SK-N-SH treated with all-trans-retinoic acid at 6 μM for 48 hours (cell line): ENCODE measurements around the gene ITFG2.
A peak's percentile ranks its signal among the peaks of the same experiment; 100 is the strongest.

Experiments used
- ATAC-seq: fragments of 200-7000 bp; cut with Tn5 transposase; 3 replicates; pipeline ENCODE4 v1.9.1; 2020; ENCODE audit warnings: mild to moderate bottlenecking, moderate library complexity
- ARNTL ChIP-seq: fragments of 450-650 bp; formaldehyde crosslinking; IDR thresholded peaks from 2 replicates; pipeline ENCODE4 v1.5.0; 2020; ENCODE audit warnings: low read depth, mild to moderate bottlenecking, moderate library complexity, borderline replicate concordance
- BACH2 ChIP-seq: fragments of 250-450 bp; sonication (Bioruptor Pico); IDR thresholded peaks from 2 replicates; pipeline ENCODE4 v1.9.0; 2021; ENCODE audit warnings: mild to moderate bottlenecking, borderline replicate concordance
- CSRNP3 ChIP-seq: fragments of 250-450 bp; sonication (Bioruptor Pico); IDR thresholded peaks from 2 replicates; pipeline ENCODE4 v1.5.1; 2021; ENCODE audit warnings: mild to moderate bottlenecking, moderate library complexity
- ESRRG ChIP-seq: fragments of 250-450 bp; sonication (Bioruptor Pico); IDR thresholded peaks from 2 replicates; pipeline ENCODE4 v1.6.1; 2021; ENCODE audit warnings: mild to moderate bottlenecking
- OSR1 ChIP-seq: fragments of 250-450 bp; sonication (Bioruptor Pico); IDR thresholded peaks from 2 replicates; pipeline ENCODE4 v1.8.0; 2022; ENCODE audit warnings: moderate library complexity, mild to moderate bottlenecking, inconsistent platforms
- PPARA ChIP-seq: fragments of 250-450 bp; sonication (Bioruptor Pico); IDR thresholded peaks from 2 replicates; pipeline ENCODE4 v1.5.0; 2020; ENCODE audit warnings: mild to moderate bottlenecking, borderline replicate concordance
- RARB ChIP-seq: fragments of 250-450 bp; sonication (Bioruptor Pico); IDR thresholded peaks from 2 replicates; pipeline ENCODE4 v1.8.0; 2021; ENCODE audit warnings: mild to moderate bottlenecking, moderate library complexity
- SNAI2 ChIP-seq: fragments of 250-450 bp; sonication (Bioruptor Pico); IDR thresholded peaks from 2 replicates; pipeline ENCODE4 v1.5.0; 2020; ENCODE audit warnings: mild to moderate bottlenecking, moderate library complexity
- TCF4 ChIP-seq: fragments of 250-450 bp; sonication (Bioruptor Pico); IDR thresholded peaks from 2 replicates; pipeline ENCODE4 v1.8.0; 2021; ENCODE audit warnings: mild to moderate bottlenecking, moderate library complexity, borderline replicate concordance
- TOX ChIP-seq: fragments of 250-450 bp; sonication (Bioruptor Pico); IDR thresholded peaks from 2 replicates; pipeline ENCODE4 v1.8.0; 2021; ENCODE audit warnings: mild to moderate bottlenecking, moderate library complexity, borderline replicate concordance
- TSHZ2 ChIP-seq: fragments of 250-450 bp; sonication (Bioruptor Pico); IDR thresholded peaks from 2 replicates; pipeline ENCODE4 v1.5.0; 2020; ENCODE audit warnings: mild to moderate bottlenecking, moderate library complexity
- ZC3H10 ChIP-seq: fragments of 250-450 bp; sonication (Bioruptor Pico); IDR thresholded peaks from 2 replicates; pipeline ENCODE4 v1.5.1; 2021; ENCODE audit warnings: mild to moderate bottlenecking, moderate library complexity
- ZFP30 ChIP-seq: fragments of 450-650 bp; formaldehyde crosslinking; IDR thresholded peaks from 2 replicates; pipeline ENCODE4 v1.5.0; 2022; ENCODE audit warnings: mild to moderate bottlenecking, moderate library complexity
- ZNF565 ChIP-seq: fragments of 450-650 bp; formaldehyde crosslinking; conservative IDR thresholded peaks from 2 replicates; pipeline ENCODE4 v1.5.0; 2020; ENCODE audit warnings: low read depth, mild to moderate bottlenecking, moderate library complexity
- ZNF70 ChIP-seq: fragments of 450-650 bp; formaldehyde crosslinking; IDR thresholded peaks from 2 replicates; pipeline ENCODE4 v1.5.0; 2020; ENCODE audit warnings: mild to moderate bottlenecking, moderate library complexity
- ZNF8 ChIP-seq: fragments of 450-650 bp; formaldehyde crosslinking; IDR thresholded peaks from 2 replicates; pipeline ENCODE4 v1.5.0; 2020; ENCODE audit warnings: mild to moderate bottlenecking, moderate library complexity
- TF ChIP-seq, protein P1 (sequence below): fragments of 250-450 bp; sonication (Bioruptor Pico); IDR thresholded peaks from 2 replicates; pipeline ENCODE4 v1.8.0; 2020; ENCODE audit warnings: mild to moderate bottlenecking, moderate library complexity, borderline replicate concordance

ITFG2 gene

GRCh38 chr12:2854669-2855453 lies 42.4 kb downstream of the ITFG2 start:
- ATAC-seq, result no peak
- no peak for TF ChIP-seq ESRRG (CRISPR knock-in tag)
- no peak for TF ChIP-seq PPARA (CRISPR knock-in tag)
- TF ChIP-seq SNAI2 (CRISPR knock-in tag), result no peak
- TF ChIP-seq, protein P1, sequence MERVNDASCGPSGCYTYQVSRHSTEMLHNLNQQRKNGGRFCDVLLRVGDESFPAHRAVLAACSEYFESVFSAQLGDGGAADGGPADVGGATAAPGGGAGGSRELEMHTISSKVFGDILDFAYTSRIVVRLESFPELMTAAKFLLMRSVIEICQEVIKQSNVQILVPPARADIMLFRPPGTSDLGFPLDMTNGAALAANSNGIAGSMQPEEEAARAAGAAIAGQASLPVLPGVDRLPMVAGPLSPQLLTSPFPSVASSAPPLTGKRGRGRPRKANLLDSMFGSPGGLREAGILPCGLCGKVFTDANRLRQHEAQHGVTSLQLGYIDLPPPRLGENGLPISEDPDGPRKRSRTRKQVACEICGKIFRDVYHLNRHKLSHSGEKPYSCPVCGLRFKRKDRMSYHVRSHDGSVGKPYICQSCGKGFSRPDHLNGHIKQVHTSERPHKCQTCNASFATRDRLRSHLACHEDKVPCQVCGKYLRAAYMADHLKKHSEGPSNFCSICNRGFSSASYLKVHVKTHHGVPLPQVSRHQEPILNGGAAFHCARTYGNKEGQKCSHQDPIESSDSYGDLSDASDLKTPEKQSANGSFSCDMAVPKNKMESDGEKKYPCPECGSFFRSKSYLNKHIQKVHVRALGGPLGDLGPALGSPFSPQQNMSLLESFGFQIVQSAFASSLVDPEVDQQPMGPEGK (CRISPR knock-in tag), result no peak
- TF ChIP-seq ZNF8 (CRISPR knock-in tag), result no peak
- TF ChIP-seq ZFP30, result no peak
- no peak for TF ChIP-seq TOX
- no peak for TF ChIP-seq CSRNP3
- no peak for TF ChIP-seq ZNF565 (CRISPR knock-in tag)
- no peak for TF ChIP-seq OSR1 (CRISPR knock-in tag)

DNA sequence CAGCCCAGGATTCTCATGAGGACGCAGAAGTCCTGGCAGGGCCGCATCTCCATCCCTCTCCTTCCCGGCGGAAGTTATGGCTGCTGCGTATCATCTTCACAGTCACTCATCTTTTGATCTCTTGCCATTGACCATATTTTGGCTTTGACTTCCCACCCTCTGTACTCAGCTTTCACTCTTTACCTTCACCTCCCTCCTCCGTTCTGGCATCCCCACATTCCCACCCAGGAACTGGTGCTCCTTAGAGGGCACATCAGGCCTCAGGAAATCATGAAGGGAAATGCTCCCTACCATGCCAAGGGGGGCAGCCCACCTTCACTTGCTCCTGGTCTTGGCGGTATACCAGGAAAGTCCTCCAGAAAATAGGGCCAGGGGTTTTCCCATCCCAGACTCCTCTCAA lies 43.1 kb downstream of the ITFG2 start:
- no peak for ATAC-seq
- TF ChIP-seq ZNF565 (CRISPR knock-in tag) (no peak), TOX (no peak), BACH2 (no peak), TCF4 (CRISPR knock-in tag) (no peak), PPARA (CRISPR knock-in tag) (no peak), ZNF8 (CRISPR knock-in tag) (no peak), ARNTL (no peak), RARB (CRISPR knock-in tag) (no peak), ZC3H10 (CRISPR knock-in tag) (no peak)
- TF ChIP-seq, protein P1 (CRISPR knock-in tag), result no peak

DNA sequence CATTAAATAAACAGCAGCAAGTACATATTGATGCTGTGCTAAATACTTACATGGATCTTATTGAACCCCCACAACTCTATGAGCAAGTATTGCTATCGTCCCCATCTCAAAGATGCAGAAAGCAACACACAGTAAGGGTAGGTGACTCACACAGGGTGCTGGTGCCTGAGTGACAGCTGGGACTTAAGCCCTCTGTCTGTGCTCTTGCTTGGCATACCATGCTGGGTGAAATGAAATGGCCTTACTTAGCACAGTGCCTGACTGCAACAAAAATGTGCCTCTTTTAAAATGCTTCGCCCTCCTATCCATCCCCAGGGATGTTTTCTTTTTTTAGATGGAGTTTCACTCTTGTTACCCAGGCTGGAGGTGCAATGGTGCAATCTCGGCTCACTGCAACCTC lies 43.6 kb downstream of the ITFG2 start:
- TF ChIP-seq ZNF8 (CRISPR knock-in tag), result peak; percentile 51; the same call in 1 of the 2 replicates
- TF ChIP-seq ESRRG (CRISPR knock-in tag), result no peak
- peak; percentile 42; the same call in 2 of the 3 replicates for ATAC-seq

- ATAC-seq, result no peak; the same call in 2 of the 3 replicates
- no peak for TF ChIP-seq TOX
- TF ChIP-seq ZNF70, result no peak
- no peak for TF ChIP-seq CSRNP3
- no peak for TF ChIP-seq TSHZ2
- TF ChIP-seq BACH2, result no peak
Observed at GRCh38 chr12:2857021-2857431, 44.6 kb downstream of the ITFG2 start, which contains the start of gene TEX52. TSS of gene TEX52 (minus strand) at chr12:2857039. CDS start at chr12:2857026, 13 bp downstream.
